ENCODE results near the gene ATP6V1F. TPM values are rescaled to one million over a fixed set of nuclear protein-coding genes. Genes with fewer than 3 reads are reported as not detected.
A peak's percentile ranks its signal among the peaks of the same experiment; 100 is the strongest.

Gene ATP6V1F
- total RNA-seq, 3 donors from 2014 or later (not counting 1 experiment from before 2014, with no cell fraction given) = 82.9 to 98.0 (median 94.3) TPM

DNA sequence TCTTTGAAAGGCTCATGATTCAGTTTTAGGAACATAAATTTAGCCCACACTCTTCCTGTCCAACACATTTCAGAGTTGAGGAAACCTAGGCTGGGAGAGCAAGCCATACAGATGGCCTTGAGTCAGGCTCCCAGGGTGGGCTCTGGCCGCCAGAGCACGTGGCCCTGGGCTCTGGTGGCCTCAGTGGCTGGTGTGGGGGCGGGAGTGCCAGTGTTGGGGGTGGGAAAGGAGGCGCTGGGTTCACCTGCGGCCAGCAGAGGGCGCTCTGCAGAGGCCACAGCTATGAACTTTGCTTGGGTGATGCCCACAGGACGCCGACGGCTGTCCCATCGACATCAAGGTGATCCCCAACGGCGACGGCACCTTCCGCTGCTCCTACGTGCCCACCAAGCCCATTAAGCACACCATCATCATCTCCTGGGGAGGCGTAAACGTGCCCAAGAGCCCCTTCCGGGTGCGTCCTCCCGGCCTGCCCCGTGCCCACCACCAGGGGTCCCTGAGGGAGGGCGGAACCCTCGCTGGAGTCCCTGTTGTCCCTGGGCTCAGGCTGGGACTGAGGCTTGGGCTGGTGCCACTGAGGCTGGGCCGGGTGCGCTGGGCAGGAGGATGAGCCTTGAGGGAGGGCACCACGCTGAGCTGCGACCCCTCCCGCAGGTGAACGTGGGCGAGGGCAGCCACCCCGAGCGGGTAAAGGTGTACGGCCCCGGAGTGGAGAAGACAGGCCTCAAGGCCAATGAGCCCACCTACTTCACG, 20.6 kb upstream of the ATP6V1F start:
- Mint-ChIP-seq H3K9me3 (no peaks in the 10 kb centered on the region), H3K27ac (no peak overlapping the region), H3K4me3 (peak overlapping the region; percentile 50), H3K4me1 (no peaks in the 10 kb centered on the region), H3K36me3 (no peaks in the 10 kb centered on the region), H3K27me3 (ENCODE audit: low read depth in 2 of 2) (no peaks in the 10 kb centered on the region)
- Histone ChIP-seq H3K9me3 (ENCODE audit: control insufficient read depth, insufficient read depth, low read length) (no peaks in the 10 kb centered on the region), H3K27me3 (ENCODE audit: control insufficient read depth, insufficient read depth, low read length) (no peaks in the 10 kb centered on the region), H3K4me3 (ENCODE audit: low read length) (no peak overlapping the region), H3K4me1 (ENCODE audit: control insufficient read depth, insufficient read depth, low read length) (peaks cover 3% of the 10 kb centered on the region), H3K36me3 (ENCODE audit: control insufficient read depth, insufficient read depth, low read length) (no peaks in the 10 kb centered on the region), H3K27ac (ENCODE audit: low read length) (no peak overlapping the region)
- TF ChIP-seq, protein P1, sequence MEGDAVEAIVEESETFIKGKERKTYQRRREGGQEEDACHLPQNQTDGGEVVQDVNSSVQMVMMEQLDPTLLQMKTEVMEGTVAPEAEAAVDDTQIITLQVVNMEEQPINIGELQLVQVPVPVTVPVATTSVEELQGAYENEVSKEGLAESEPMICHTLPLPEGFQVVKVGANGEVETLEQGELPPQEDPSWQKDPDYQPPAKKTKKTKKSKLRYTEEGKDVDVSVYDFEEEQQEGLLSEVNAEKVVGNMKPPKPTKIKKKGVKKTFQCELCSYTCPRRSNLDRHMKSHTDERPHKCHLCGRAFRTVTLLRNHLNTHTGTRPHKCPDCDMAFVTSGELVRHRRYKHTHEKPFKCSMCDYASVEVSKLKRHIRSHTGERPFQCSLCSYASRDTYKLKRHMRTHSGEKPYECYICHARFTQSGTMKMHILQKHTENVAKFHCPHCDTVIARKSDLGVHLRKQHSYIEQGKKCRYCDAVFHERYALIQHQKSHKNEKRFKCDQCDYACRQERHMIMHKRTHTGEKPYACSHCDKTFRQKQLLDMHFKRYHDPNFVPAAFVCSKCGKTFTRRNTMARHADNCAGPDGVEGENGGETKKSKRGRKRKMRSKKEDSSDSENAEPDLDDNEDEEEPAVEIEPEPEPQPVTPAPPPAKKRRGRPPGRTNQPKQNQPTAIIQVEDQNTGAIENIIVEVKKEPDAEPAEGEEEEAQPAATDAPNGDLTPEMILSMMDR (IDR thresholded peaks at IDR 0.05) = peak; percentile 70
- intact Hi-C loops (cut with micrococcal nuclease) = loop anchor here (5.0 kb wide), 1 partner anchor 40 kb away; no protein-coding TSS in a partner anchor
- WGBS (ENCODE audit: insufficient coverage) = 53% methylated on average over 35 of the region's 35 CpGs
- peak; percentile 51 to 79 for DNase-seq
- ATAC-seq = peak; percentile 58 to 86 (median 84)

DNA sequence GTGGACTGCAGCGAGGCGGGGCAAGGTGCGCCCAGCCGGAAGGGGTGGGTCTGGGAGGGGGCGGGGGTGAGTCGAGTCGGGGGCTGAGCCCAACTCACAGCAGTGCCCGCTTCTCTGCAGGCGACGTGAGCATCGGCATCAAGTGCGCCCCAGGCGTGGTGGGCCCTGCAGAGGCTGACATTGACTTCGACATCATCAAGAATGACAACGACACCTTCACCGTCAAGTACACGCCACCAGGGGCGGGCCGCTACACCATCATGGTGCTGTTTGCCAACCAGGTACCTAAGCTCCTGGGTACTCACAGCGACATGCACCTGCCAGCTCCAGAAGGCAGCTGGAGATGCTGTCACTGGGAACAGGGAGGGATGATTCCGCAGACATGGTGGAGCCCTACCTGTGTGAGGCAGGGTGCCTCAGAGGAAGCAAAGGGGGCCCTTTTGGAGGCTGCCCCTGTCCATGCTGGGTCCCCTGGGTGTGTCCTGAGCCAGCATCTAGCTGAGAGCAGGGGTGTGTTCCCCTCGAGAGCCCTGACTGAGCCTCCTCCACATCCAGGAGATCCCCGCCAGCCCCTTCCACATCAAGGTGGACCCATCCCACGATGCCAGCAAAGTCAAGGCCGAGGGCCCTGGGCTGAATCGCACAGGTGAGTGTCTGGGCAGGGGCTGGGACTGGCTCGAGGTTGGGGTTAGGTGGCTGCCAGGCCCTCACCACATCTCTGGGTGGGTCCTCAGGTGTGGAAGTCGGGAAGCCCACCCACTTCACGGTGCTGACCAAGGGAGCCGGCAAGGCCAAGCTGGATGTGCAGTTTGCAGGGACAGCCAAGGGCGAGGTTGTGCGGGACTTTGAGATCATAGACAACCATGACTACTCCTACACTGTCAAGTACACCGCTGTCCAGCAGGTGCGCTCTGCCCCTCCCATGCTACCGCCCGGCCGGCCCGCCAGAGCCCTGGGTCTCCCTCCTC, 19.7 kb upstream of the ATP6V1F start:
- no peak overlapping the region for H3K27ac Mint-ChIP-seq
- WGBS (ENCODE audit: insufficient coverage) = 92% methylated on average over 38 of the region's 38 CpGs

DNA sequence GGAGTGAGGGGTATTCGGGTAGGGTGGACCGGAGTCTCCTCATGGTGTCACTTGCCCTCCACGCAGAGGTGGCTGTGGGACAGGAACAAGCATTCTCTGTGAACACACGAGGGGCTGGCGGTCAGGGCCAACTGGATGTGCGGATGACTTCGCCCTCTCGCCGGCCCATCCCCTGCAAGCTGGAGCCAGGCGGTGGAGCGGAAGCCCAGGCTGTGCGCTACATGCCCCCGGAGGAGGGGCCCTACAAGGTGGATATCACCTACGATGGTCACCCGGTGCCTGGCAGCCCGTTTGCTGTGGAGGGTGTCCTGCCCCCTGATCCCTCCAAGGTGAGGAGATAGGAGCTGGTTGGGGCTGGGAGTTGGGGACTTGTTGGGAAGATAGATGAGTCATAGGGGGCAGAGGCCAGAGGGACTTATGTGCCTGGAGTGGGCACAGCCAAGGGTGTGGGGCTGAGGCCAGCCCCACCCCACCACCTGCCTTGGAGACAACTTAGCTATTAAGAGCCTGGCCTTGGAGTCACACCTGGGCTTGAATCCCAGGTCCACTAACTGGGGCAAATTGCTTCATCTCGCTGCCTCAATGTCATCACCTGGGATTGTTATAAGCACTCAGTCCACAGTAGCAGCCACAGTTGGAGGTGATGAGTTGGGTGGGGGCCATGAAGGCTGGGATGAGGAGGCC, 18.6 kb upstream of the ATP6V1F start:
- H3K27me3 ChIP-seq (ENCODE audit: control insufficient read depth, insufficient read depth, low read length) = no peaks in the 10 kb centered on the region
- ATAC-seq = no peak
- H3K9me3 Mint-ChIP-seq = no peaks in the 10 kb centered on the region
- no peaks in the 10 kb centered on the region for H3K36me3 Mint-ChIP-seq
- no peak overlapping the region for H3K27ac Mint-ChIP-seq
- no peak overlapping the region for H3K27ac ChIP-seq (ENCODE audit: low read length)
- H3K9me3 ChIP-seq (ENCODE audit: control insufficient read depth, insufficient read depth, low read length) = no peaks in the 10 kb centered on the region
- no peaks in the 10 kb centered on the region for H3K27me3 Mint-ChIP-seq (ENCODE audit: low read depth in 2 of 2)
- DNase-seq = no peak
- TF ChIP-seq, protein P1 (IDR thresholded peaks at IDR 0.05) = no peak
- peaks cover 3% of the 10 kb centered on the region for H3K4me1 ChIP-seq (ENCODE audit: control insufficient read depth, insufficient read depth, low read length)
- intact Hi-C loops (cut with micrococcal nuclease) = loop anchor here (5.0 kb wide), 1 partner anchor 38 kb away; no protein-coding TSS in a partner anchor
- H3K4me3 ChIP-seq (ENCODE audit: low read length) = no peak overlapping the region
- H3K4me1 Mint-ChIP-seq = no peaks in the 10 kb centered on the region
- no peaks in the 10 kb centered on the region for H3K36me3 ChIP-seq (ENCODE audit: control insufficient read depth, insufficient read depth, low read length)
- WGBS (ENCODE audit: insufficient coverage) = 95% methylated on average over 17 of the region's 17 CpGs
- H3K4me3 Mint-ChIP-seq = no peak overlapping the region

More for the DNA sequence above, 19.7 kb upstream of the ATP6V1F start:
- Histone ChIP-seq H3K27ac (ENCODE audit: low read length) (no peak overlapping the region), H3K27me3 (ENCODE audit: control insufficient read depth, insufficient read depth, low read length) (no peaks in the 10 kb centered on the region), H3K9me3 (ENCODE audit: control insufficient read depth, insufficient read depth, low read length) (no peaks in the 10 kb centered on the region), H3K4me1 (ENCODE audit: control insufficient read depth, insufficient read depth, low read length) (peaks cover 3% of the 10 kb centered on the region), H3K36me3 (ENCODE audit: control insufficient read depth, insufficient read depth, low read length) (no peaks in the 10 kb centered on the region), H3K4me3 (ENCODE audit: low read length) (no peak overlapping the region)
- TF ChIP-seq, protein P1 (IDR thresholded peaks at IDR 0.05) = no peak
- intact Hi-C loops (cut with micrococcal nuclease) = loop anchor here (5.0 kb wide), 1 partner anchor 39 kb away; no protein-coding TSS in a partner anchor
- H3K9me3 Mint-ChIP-seq = no peaks in the 10 kb centered on the region
- no peaks in the 10 kb centered on the region for H3K36me3 Mint-ChIP-seq
- no peaks in the 10 kb centered on the region for H3K27me3 Mint-ChIP-seq (ENCODE audit: low read depth in 2 of 2)
- no peak overlapping the region for H3K4me3 Mint-ChIP-seq
- ATAC-seq (no peak), DNase-seq (no peak)
- H3K4me1 Mint-ChIP-seq = no peaks in the 10 kb centered on the region
